ENCODE data around the gene EIF4A2.

DNA sequence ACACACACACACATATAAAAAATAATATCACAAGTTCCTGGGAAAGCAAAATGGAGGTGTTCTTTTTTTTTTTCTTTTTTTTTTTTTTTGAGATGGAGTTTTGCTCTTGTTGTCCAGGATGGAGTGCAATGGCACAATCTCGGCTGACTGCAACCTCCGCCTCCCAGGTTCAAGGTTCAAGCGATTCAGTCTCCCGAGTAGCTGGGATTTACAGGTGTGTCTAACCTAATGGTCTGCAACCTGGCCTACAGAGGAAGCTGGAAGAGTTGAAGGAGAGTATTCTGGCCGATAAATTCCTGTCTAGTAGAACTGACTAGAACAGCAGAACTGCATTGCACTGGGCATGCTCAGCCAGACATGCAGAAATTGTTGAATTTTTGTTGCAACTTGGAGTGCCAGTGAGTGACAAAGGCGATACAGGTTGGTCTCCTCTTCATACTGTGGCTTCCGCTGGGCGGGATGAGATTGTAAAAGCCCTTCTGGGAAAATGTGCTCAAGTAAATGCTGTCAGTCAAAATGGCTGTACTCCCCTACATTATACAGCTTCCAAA, 22.4 kb upstream of the EIF4A2 start:
- TF ChIP-seq, protein P1, sequence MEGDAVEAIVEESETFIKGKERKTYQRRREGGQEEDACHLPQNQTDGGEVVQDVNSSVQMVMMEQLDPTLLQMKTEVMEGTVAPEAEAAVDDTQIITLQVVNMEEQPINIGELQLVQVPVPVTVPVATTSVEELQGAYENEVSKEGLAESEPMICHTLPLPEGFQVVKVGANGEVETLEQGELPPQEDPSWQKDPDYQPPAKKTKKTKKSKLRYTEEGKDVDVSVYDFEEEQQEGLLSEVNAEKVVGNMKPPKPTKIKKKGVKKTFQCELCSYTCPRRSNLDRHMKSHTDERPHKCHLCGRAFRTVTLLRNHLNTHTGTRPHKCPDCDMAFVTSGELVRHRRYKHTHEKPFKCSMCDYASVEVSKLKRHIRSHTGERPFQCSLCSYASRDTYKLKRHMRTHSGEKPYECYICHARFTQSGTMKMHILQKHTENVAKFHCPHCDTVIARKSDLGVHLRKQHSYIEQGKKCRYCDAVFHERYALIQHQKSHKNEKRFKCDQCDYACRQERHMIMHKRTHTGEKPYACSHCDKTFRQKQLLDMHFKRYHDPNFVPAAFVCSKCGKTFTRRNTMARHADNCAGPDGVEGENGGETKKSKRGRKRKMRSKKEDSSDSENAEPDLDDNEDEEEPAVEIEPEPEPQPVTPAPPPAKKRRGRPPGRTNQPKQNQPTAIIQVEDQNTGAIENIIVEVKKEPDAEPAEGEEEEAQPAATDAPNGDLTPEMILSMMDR (IDR thresholded peaks at IDR 0.05 in 2 of 3, conservative IDR thresholded peaks at IDR 0.05 in 1 of 3; ENCODE audit: borderline replicate concordance in 1 of 3, insufficient read depth in 1 of 3, low read depth in 2 of 3, low read length in 2 of 3) = no peak
- TF ChIP-seq, protein P2, sequence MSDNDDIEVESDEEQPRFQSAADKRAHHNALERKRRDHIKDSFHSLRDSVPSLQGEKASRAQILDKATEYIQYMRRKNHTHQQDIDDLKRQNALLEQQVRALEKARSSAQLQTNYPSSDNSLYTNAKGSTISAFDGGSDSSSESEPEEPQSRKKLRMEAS (IDR thresholded peaks at IDR 0.05) = no peak
- TF ChIP-seq EZH2 (IDR thresholded peaks at IDR 0.05) (no peak), JUND (IDR thresholded peaks at IDR 0.05) (no peak), FOSL1 (IDR thresholded peaks at IDR 0.05; ENCODE audit: low read depth) (no peak)
- TF ChIP-seq, protein P3, sequence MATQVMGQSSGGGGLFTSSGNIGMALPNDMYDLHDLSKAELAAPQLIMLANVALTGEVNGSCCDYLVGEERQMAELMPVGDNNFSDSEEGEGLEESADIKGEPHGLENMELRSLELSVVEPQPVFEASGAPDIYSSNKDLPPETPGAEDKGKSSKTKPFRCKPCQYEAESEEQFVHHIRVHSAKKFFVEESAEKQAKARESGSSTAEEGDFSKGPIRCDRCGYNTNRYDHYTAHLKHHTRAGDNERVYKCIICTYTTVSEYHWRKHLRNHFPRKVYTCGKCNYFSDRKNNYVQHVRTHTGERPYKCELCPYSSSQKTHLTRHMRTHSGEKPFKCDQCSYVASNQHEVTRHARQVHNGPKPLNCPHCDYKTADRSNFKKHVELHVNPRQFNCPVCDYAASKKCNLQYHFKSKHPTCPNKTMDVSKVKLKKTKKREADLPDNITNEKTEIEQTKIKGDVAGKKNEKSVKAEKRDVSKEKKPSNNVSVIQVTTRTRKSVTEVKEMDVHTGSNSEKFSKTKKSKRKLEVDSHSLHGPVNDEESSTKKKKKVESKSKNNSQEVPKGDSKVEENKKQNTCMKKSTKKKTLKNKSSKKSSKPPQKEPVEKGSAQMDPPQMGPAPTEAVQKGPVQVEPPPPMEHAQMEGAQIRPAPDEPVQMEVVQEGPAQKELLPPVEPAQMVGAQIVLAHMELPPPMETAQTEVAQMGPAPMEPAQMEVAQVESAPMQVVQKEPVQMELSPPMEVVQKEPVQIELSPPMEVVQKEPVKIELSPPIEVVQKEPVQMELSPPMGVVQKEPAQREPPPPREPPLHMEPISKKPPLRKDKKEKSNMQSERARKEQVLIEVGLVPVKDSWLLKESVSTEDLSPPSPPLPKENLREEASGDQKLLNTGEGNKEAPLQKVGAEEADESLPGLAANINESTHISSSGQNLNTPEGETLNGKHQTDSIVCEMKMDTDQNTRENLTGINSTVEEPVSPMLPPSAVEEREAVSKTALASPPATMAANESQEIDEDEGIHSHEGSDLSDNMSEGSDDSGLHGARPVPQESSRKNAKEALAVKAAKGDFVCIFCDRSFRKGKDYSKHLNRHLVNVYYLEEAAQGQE (IDR thresholded peaks at IDR 0.05; ENCODE audit: low read depth) = no peak
